NCI-H526 treated with DMSO at 0.1 percent for 48 hours (cell line): ENCODE data around the gene ATP10B.

Experiments used
- DNase-seq: peaks from one replicate; lab custom pipeline; 2025; lab: John Stamatoyannopoulos, UW

ATP10B gene

GRCh38 chr5:160548949-160549645 is 302.9 kb downstream of the ATP10B start:
- no peak for DNase-seq

- no peak for DNase-seq
Observed at GRCh38 chr5:160547872-160548271, 304.1 kb downstream of the ATP10B start.

GRCh38 chr5:160547061-160547460 is 304.9 kb downstream of the ATP10B start:
- no peak for DNase-seq

- DNase-seq: no peak
Observed at GRCh38 chr5:160545832-160546231, 306.2 kb downstream of the ATP10B start.

GRCh38 chr5:160543395-160543794 is 308.6 kb downstream of the ATP10B start:
- DNase-seq: no peak

- DNase-seq: no peak
Observed at GRCh38 chr5:160542840-160543239, 309.2 kb downstream of the ATP10B start.

- no peak for DNase-seq
Observed at GRCh38 chr5:160542281-160542680, 309.7 kb downstream of the ATP10B start.

GRCh38 chr5:160539431-160539830 is 312.6 kb downstream of the ATP10B start:
- no peak for DNase-seq

GRCh38 chr5:160537940-160538339 is 314.1 kb downstream of the ATP10B start:
- DNase-seq: no peak

GRCh38 chr5:160537116-160537515 is 314.9 kb downstream of the ATP10B start:
- DNase-seq: no peak

GRCh38 chr5:160534914-160535313 is 317.1 kb downstream of the ATP10B start:
- DNase-seq: no peak

- no peak for DNase-seq
Observed at GRCh38 chr5:160534125-160534524, 317.9 kb downstream of the ATP10B start.

GRCh38 chr5:160525471-160526261 is 326.3 kb downstream of the ATP10B start:
- DNase-seq: no peak

- DNase-seq: no peak
Observed at GRCh38 chr5:160524827-160525226, 327.2 kb downstream of the ATP10B start.

GRCh38 chr5:160523502-160524163 is 328.4 kb downstream of the ATP10B start:
- no peak for DNase-seq

GRCh38 chr5:160521392-160521663 is 330.7 kb downstream of the ATP10B start:
- no peak for DNase-seq

- DNase-seq: no peak
Observed at GRCh38 chr5:160520609-160521391, 331.2 kb downstream of the ATP10B start.

- DNase-seq: no peak
Observed at GRCh38 chr5:160516696-160517530, 335.1 kb downstream of the ATP10B start.

- DNase-seq: no peak
Observed at GRCh38 chr5:160514866-160515265, 337.1 kb downstream of the ATP10B start.

GRCh38 chr5:160514191-160514590 is 337.8 kb downstream of the ATP10B start:
- DNase-seq: no peak

- no peak for DNase-seq
Observed at GRCh38 chr5:160513485-160513884, 338.5 kb downstream of the ATP10B start.
